ENCODE data around the gene JADE3.

Gene JADE3

DNA sequence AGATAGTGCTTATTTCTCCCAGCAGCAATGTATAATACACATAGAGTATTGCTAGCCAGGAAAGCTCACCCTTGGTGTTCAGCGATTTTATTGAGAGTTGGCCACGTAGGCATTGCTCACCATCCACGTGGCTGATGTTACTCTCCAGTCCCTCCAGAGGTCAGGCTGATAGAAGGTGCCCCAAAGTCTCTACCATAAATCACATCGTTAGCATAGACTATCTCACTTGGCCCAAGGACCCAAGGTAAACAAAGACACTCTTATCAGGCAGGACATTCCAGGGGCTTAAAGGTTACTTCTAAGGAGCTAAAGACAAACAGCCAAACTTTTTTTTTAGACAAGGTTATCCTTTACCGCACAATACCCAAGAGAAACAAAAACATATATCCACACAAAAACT is 135.8 kb downstream of the JADE3 start:
- DNase-seq, result no peak

DNA sequence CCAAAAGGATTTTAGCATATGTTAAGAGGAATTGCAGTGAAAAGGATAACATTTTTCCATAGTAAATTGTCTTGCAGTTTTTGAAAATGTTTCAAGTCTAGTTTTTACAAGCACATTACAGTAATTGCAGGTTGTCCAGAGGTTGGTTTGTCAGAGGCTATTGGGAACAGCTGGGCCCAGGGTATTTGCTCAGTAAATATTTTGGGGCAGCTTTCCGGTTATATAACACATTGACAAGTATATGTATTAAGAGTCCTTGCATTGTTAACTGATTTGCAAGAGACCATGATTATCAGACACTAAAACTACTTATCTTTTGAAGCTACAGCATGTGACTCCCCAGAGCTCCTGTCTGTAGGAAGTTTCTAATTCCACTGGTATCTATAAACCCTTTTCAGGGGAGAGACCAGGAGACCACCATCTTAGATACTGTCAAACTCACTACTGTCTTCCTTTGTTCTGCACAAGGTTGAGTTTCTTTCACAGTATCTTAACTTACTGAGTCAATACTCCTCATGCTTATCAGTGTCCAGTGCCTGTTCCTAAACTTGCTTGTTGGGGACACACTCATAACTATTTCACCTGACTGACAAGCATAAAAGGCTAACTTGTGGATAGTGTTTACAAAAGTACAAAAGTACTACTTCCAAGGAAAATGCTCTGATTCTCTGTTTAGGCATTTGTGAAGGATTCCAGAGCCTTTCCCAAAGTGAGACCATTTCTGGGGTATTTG is 147.1 kb downstream of the JADE3 start:
- DNase-seq, result no peak

DNA sequence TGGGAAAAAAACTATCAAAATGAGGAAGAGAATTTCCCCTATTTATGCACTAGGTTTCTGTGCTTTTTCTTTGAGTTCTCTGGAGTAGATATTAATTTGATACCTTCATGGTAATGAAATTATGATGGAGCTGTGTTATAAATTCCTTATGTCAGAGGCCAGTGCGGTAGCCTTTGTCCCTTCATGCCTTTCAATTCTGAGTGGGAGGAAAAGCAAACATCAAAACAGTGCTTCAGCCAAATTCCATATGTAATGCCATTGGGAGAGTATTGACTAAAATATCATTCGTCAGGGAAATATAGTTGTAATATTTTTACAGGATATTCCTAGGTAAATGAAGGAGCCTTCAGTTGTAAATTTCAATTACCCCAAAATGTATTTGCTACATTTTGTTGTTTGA is 148.5 kb downstream of the JADE3 start:
- DNase-seq, result no peak

DNA sequence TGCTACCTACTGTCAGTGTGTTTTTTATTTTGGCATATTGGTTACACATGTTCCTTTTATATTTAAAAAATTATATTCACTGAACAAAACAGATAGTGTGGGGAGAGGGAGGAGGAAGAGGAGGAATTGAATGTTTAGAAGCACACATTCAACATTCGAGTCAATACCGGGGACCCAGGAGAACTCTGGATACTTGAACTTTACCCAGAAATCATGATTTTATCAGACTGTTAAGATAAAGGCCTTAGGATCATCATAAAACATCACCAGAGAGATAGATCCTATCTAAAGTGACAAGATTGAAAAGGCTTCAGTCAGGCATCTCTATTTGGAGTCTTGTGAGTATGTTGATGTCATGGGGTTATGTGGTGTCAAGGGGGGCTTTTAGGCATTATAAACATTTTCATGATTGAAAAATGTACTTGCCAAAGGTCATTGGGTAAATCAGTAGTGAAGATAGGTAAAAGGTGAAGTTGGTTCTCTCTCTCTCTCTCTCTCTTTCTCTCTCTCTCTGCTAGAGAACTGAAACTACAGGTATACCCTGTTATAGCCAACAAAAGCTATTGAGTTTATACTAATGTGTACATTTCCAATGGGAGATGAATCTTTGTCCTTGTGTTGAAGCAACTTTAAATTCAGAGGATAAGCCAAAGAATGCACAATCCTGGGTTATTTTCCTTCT is 149.2 kb downstream of the JADE3 start:
- DNase-seq, result no peak

DNA sequence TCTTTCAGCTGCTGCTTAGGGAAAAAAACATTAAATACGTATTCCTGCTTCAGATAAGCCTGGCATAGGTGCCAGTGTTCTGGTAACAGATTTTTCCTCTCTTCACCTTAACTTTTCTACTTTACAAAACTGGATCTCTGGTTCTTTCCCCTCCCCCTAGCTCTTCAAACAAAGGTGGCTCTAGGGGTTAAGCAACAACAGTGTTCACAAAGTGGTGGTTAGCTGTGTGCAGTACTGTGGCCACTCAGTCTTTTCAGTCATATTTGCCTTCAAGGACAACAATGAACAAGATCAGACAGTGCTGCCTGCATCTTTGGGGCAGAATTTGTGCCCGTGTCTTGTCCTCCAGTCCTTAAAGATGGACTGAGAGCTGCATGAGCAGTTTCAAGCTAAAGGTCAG is 151.0 kb downstream of the JADE3 start:
- DNase-seq, result no peak

DNA sequence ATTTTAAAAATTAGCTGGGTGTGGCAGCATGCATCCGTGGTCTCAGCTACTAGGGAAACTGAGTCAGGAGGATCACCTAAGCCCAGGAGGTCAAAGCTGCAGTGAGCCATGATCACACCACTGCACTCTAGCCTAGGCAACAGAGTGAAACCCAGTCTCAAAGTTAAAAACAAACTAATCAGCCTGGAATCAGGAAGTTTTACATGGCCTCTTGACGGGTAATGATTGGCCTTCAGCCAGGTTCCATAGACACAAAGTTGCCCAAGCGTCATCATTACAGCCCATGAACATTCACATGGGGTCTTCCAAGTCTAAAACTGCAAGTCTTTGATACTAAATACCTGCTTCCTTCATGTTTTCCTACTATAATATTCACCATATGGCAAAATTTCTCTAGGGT is 156.0 kb downstream of the JADE3 start:
- DNase-seq, result no peak

DNA sequence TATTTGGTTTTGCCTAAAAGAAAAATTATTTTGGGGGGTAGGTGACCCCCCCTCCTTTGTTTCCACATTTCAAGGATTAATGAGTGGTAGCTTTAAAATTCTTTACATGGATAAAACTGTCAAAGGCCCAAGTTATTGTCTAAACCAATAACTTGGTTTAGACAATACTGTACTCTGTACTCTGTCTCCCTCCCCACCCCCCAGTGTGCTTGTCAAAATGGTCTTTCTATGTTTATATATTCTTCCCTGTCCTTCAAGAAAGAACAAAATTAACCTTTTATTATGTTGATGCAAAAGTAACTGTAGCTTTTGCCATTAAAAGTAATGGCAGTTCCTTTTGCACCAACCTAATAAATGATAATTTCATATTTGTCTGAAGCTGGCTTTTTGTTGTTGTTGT is 156.5 kb downstream of the JADE3 start:
- no peak for DNase-seq

DNA sequence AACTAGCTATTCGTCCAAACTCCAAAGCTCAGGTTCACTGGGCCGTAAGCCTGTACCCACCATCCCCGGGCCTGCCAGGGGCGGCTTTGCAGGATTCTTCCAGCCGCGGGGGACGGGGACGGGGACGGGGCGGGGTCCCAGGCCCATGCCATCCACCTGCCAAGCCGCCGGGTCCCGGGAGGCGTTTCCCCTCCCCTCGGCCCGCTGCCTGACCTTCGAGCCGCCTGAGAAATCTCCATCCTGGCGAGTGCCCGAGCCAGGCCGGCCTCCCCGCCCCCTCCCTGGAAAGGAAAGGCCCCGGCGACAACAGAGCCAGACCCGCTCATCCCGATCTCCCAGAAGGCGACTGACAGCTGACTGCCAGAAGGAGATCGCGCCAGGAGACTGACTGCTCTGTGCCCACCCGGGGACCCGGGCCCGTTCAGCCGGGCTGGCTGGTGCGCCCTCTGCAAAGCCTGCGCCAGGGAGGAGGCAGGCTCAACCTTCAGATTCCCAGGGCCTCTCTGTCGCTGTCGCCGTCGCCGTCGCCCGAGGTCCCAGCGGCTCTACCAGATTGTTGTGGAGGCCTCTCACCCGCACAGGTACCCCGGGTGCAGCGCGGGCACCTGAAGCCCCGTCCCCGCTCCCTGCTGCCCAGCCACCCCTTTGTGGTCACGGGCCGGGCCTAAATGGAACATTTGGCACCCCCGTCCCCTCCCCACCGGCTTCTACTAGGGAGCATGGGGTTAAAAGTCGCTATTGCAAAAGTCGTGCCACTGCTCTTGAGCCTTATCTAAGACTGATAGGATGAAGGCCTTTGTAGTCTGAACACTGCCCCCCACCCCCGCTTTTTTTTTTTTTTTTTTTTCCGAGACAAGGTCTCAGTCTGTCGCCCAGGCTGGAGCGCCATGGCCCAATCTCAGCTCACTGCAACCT is 166.2 kb downstream of the JADE3 start, which contains the start of gene RGN:
TSS of gene RGN (plus strand) at position 315 of the 915 bp plus-strand sequence. CDS start 2,702 bp downstream, outside the sequence.
- DNase-seq, result no peak

DNA sequence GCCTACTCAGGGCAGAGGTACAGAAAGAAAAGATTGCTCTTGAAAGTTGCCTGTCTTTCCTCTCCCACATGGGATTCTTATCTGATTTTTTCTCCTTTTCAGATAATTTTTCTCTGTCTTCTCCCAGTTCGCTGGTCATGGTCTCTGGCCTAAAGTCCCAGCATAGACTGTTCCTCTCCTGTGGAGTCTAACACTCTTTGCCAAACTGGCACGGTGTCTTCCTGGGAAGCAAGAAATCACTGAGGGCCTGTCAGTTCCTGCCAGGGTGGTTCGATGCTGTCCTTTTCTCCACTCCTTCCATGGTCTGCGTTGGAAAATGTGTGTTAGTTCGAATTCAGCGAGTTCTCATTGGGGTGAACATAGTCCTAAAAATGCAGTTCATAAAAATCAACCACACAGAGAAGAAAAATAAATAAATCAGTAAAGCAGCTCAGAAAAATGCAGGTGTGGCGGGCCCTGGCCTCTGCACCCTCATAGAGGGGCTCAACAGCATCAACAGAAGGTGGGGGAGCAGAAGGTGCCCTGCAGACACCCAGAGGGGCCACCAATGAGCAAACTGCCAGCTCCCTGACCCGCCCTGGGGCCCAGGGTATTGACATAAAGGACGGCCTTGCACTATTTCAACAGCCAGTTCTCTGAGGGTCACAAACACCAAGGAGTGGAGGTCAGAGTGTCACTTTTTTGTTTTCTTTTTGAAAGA is 168.1 kb downstream of the JADE3 start:
- no peak for DNase-seq

DNA sequence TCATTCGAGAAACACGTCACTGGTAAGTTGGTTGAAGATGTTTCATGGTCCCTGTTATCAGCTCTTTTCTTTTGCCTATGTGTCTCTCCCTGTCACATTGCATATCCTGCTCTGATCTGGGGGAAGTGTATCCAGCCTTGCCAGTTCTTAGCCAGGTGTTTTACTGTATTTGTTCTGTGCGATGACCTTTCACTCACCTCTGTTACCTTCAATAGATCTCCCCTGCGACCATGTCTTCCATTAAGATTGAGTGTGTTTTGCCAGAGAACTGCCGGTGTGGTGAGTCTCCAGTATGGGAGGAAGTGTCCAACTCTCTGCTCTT is 168.7 kb downstream of the JADE3 start:
- no peak for DNase-seq

DNA sequence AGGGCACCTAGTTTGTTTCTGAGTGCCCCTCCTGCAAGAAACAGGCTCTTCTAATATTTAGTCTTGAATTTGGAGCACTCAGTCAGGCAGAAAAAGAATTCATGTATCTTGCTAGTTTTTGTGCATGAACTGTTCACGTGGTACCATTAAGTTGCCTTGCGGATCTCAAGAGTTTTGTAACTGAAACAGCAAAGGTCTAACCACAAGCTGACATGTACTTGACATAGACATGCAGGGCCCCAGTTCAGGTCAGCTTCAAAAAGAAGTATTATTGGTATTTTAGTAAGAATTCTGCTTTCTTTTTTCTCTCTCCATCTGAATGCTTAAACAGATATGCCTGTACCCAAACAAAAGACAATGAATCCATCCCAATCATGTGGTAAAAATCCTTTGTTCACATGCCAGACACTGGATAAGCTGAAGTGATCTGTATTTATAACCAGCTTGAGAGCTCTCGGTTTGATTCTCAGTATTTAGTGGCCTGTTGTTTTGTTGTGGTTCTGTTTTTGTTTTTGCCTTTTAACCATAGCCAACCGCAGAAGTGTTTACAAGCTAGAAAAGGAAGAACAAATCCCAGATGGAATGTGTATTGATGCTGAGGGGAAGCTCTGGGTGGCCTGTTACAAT is 179.0 kb downstream of the JADE3 start:
- DNase-seq, result no peak

DNA sequence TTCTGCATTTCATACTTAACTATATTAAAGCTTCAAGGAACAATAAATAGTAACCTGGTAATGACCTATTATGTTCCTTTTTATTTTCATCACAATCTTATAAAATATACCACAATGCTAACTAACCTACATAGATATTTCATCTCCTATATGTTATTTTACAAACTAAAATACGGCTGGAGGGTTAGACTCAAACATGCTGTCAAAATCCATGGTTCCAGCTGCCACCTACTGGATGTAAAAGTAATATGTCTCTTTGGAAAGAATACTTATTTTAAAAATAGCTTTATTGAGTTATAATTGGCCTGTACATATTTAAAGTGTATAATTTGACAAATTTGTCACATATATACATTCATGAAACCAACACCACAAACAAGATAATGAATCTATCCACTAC is 181.0 kb downstream of the JADE3 start:
- DNase-seq, result no peak

DNA sequence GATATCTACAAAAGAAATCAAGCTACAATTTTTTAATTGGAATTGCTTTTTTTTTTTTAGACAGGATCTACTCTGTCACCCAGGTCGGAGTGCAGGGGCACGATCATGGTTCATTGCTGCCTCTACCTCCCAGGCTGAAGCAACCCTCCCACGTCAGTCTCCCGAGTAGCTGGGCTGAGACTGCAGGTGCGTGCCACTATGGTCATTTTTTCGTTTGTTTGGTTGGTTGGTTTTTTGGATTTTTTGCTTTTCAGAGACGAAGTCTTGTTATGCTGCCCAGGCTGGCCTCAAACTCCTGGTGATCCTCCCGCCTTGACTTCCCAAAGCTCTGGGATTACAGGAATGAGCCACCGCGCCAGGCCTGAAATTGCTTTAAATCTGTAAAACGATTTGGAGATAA is 181.6 kb downstream of the JADE3 start:
- no peak for DNase-seq

DNA sequence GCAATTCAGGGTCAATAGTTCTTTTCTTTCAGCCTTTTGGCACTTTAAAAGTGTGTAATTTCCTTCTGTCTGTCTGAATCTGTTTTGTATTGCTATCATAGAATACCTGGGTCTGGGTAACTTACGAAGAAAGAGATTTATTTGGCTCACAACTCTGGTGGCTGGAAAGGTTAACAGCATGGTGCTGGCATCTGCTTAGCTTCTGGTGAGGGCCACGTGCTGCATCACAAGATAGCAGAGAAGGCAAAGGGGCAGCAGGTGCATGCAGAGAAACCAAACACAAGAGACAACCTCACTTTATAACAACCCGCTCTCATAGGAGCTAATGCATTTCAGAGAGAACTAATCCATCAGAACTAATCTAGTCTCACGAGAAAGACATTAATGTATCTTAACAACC is 184.8 kb downstream of the JADE3 start:
- no peak for DNase-seq

DNA sequence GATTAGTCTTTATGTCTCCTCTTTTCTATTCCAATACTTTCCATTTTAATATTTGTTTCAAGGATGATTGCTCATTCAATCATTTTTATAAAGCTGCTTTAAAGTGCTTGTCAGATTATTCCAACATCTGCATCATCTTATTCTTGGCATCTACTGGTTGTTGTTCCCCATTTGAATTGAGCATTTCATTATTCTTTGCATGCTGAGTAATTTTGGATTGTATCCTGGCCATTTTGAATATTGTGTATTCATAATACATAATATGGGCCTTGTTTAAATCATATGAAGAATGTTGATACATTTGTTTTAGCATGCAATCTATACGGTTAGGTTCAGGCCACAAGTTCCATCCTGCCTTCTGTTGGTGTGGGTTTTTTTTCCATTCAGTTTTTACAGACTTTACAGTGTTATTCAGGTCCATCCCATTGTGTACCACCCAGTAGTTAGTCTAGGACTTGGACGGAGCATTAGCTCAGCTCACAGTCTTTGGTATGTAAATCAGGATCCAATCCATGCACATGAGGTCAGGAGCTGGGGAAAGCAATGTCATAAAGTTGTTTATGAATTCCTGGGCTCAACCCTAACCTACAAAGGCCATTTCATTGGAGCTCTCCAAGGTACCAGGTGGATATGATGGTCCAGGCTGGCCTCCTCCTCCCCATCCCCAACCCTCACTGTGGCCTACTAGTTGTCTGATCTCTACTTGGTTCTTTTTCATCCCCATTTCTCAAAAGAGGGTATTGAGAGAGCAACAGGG is 186.3 kb downstream of the JADE3 start:
- no peak for DNase-seq

DNA sequence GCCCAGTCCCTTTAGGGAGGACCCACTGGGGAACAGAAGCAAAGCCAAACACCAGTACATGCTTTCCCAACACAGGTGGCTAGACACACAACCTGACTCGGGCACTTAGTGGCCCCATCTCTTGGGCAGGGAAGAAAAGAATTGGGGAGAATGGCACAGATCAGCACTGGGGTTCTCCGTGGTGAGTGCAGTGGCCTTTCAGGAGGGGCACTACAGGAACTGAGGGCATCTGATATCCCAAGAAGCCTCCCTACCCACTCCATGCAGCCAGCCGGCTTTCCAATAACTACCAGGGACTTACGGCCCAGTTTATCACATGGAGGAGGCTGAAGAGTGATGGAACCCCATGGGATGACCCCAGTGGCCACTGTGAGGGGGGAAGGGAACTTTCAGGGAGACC is 189.0 kb downstream of the JADE3 start:
- DNase-seq, result no peak
